Erythroblast (primary cell): ENCODE data around the gene ISX.

Source experiments
- DNase-seq, 2 experiments: peaks; one replicate each; lab custom pipeline; 2025; lab: John Stamatoyannopoulos, UW
- GATA1 ChIP-seq: IDR thresholded peaks from 2 replicates; pipeline ENCODE4 v1.6.1; 2011; ENCODE audit warnings: low read depth, mild to moderate bottlenecking, control low read depth, low read length, moderate library complexity
- POLR2A ChIP-seq: IDR thresholded peaks from 2 replicates; pipeline ENCODE4 v1.6.1; 2011; ENCODE audit warnings: mild to moderate bottlenecking, low read length

ISX gene

GRCh38 chr22:35109616-35110015 is 43.7 kb downstream of the ISX start:
- TF ChIP-seq GATA1 = no peak
- no peak for TF ChIP-seq POLR2A
- no peak for DNase-seq

- no peak for DNase-seq
- TF ChIP-seq POLR2A = no peak
- TF ChIP-seq GATA1 = no peak
These were observed 45.3 kb downstream of the ISX start for GRCh38 chr22:35111244-35111643.

GRCh38 chr22:35113341-35113740 is 47.4 kb downstream of the ISX start:
- TF ChIP-seq GATA1 (no peak), POLR2A (no peak)
- DNase-seq = no peak

GRCh38 chr22:35114131-35114980 is 48.4 kb downstream of the ISX start:
- no peak for DNase-seq
- no peak for TF ChIP-seq GATA1
- no peak for TF ChIP-seq POLR2A

GRCh38 chr22:35115515-35115914 is 49.6 kb downstream of the ISX start:
- TF ChIP-seq GATA1 = no peak
- TF ChIP-seq POLR2A = no peak
- no peak for DNase-seq

- DNase-seq = no peak
- no peak for TF ChIP-seq POLR2A
- no peak for TF ChIP-seq GATA1
These were observed 50.3 kb downstream of the ISX start for GRCh38 chr22:35116269-35116668.

GRCh38 chr22:35116817-35117216 is 50.9 kb downstream of the ISX start:
- no peak for DNase-seq
- no peak for TF ChIP-seq POLR2A
- no peak for TF ChIP-seq GATA1

- TF ChIP-seq POLR2A = no peak
- TF ChIP-seq GATA1 = no peak
- no peak for DNase-seq
These were observed 53.5 kb downstream of the ISX start for GRCh38 chr22:35119494-35119893.

- no peak for DNase-seq
- TF ChIP-seq GATA1 (no peak), POLR2A (no peak)
These were observed 58.8 kb downstream of the ISX start for GRCh38 chr22:35124691-35125219.

GRCh38 chr22:35126993-35127392 is 61.0 kb downstream of the ISX start:
- DNase-seq = no peak
- no peak for TF ChIP-seq GATA1
- no peak for TF ChIP-seq POLR2A

- no peak for DNase-seq
These were observed 62.7 kb downstream of the ISX start for GRCh38 chr22:35128637-35129036.

GRCh38 chr22:35131525-35132000 is 65.6 kb downstream of the ISX start:
- TF ChIP-seq POLR2A (no peak), GATA1 (no peak)
- no peak for DNase-seq

More at GRCh38 chr22:35128637-35129036, 62.7 kb downstream of the ISX start:
- no peak for TF ChIP-seq POLR2A
- TF ChIP-seq GATA1 = no peak

GRCh38 chr22:35132568-35132967 is 66.6 kb downstream of the ISX start:
- DNase-seq = no peak
- no peak for TF ChIP-seq GATA1
- TF ChIP-seq POLR2A = no peak

- no peak for DNase-seq
- TF ChIP-seq POLR2A (no peak), GATA1 (no peak)
These were observed 67.9 kb downstream of the ISX start for GRCh38 chr22:35133702-35134380.

- no peak for TF ChIP-seq POLR2A
- peak in 1 of 2 experiments; percentile 12 for DNase-seq
These were observed 68.7 kb downstream of the ISX start for GRCh38 chr22:35134637-35135036.
